K562 (cell line): ENCODE results near the gene RNF44. TPM values are rescaled to one million over a fixed set of nuclear protein-coding genes. Genes with fewer than 3 reads are reported as not detected.

Source experiments
- ATF4 ChIP-seq: fragments of 450-650 bp; formaldehyde crosslinking; IDR thresholded peaks from 2 replicates; pipeline ENCODE4 v1.4.0; 2022; ENCODE audit warnings: mild to moderate bottlenecking, moderate library complexity
- CBFA2T2 ChIP-seq: fragments of 450-650 bp; conservative IDR thresholded peaks from 2 replicates; pipeline ENCODE4 v1.6.1; 2017; ENCODE audit warnings: mild to moderate bottlenecking
- CHAMP1 ChIP-seq: fragments of 450-650 bp; IDR thresholded peaks from 2 replicates; pipeline ENCODE4 v1.6.1; 2016; ENCODE audit warnings: mild to moderate bottlenecking
- ELF1 ChIP-seq: fragments of 200-800 bp; sonication (Bioruptor generic); IDR thresholded peaks from 2 replicates; pipeline ENCODE4 v1.6.1; 2016; ENCODE audit warnings: missing genetic modification characterization, missing compliant biosample characterization
- JUN ChIP-seq, 2 experiments: sonication (generic) in 1 of 2; formaldehyde crosslinking in 1 of 2; IDR thresholded peaks; 2 replicates each; pipeline versions ENCODE4 v1.6.1 to v1.8.0; 2012 to 2022; ENCODE audit warnings: borderline replicate concordance in 2 of 2, mild to moderate bottlenecking in 2 of 2, improper control_type of control experiment in 1 of 2, low read depth in 1 of 2, low read length in 1 of 2, missing genetic modification reagents in 1 of 2
- L3MBTL2 ChIP-seq: fragments of 450-650 bp; IDR thresholded peaks from 2 replicates; pipeline ENCODE4 v1.6.1; 2016; ENCODE audit warnings: mild to moderate bottlenecking, moderate library complexity
- MAZ ChIP-seq, 2 experiments: fragments of 450-650 bp in 1 of 2; sonication (generic) in 1 of 2; formaldehyde crosslinking; IDR thresholded peaks in 1 of 2; conservative IDR thresholded peaks in 1 of 2; 2 replicates each; pipeline versions ENCODE4 v1.4.0 to v1.5.0; 2020; ENCODE audit warnings: mild to moderate bottlenecking in 1 of 2, missing genetic modification reagents in 1 of 2
- RAD51 ChIP-seq: fragments of 450-650 bp; IDR thresholded peaks from 2 replicates; pipeline ENCODE4 v1.7.1; 2016; ENCODE audit warnings: low read depth, mild to moderate bottlenecking, borderline replicate concordance
- RBFOX2 ChIP-seq: fragments of 200-400 bp; formaldehyde crosslinking; IDR thresholded peaks from 2 replicates; pipeline ENCODE4 v1.6.1; 2017; ENCODE audit warnings: low read depth, mild to moderate bottlenecking, low read length, moderate library complexity
- SAFB ChIP-seq: fragments of 200-400 bp; formaldehyde crosslinking; IDR thresholded peaks from 2 replicates; pipeline ENCODE4 v1.6.1; 2017; ENCODE audit warnings: low read depth, low read length, borderline replicate concordance
- TAF1 ChIP-seq: IDR thresholded peaks from 2 replicates; pipeline ENCODE4 v1.6.1; 2011; ENCODE audit warnings: mild to moderate bottlenecking, low read length, moderate library complexity; ENCODE audit not compliant: insufficient read depth, control insufficient read depth, severe bottlenecking; ENCODE audit errors: extremely low read depth
- TCF7 ChIP-seq: sonication (generic); IDR thresholded peaks from 2 replicates; pipeline ENCODE4 v1.6.1; 2016; ENCODE audit warnings: antibody characterized with exemption, borderline replicate concordance
- TEAD1 ChIP-seq, 2 experiments: fragments of 450-650 bp in 1 of 2; sonication (generic) in 1 of 2; formaldehyde crosslinking; IDR thresholded peaks; 2 replicates each; pipeline versions ENCODE4 v1.4.0 to v1.8.0; 2020 to 2022; ENCODE audit warnings: mild to moderate bottlenecking in 2 of 2, missing genetic modification reagents in 1 of 2
- ZNF184 ChIP-seq: sonication (generic); formaldehyde crosslinking; IDR thresholded peaks from 2 replicates; pipeline ENCODE4 v1.5.0; 2020; ENCODE audit warnings: missing genetic modification reagents
- ZNF655 ChIP-seq: fragments of 250-450 bp; sonication (Bioruptor Pico); IDR thresholded peaks from 2 replicates; pipeline ENCODE4 v1.5.0; 2021
- polyA plus RNA-seq, 8 experiments: library from polyadenylated mRNA; depleted of rRNA in 4 of 8; stranded (reverse) in 5 of 8; unstranded in 3 of 8; fragments of >200 nt; fragmentation: Nextera tagmentation in 2 of 8; fragmentation: Illumina TruSeq in 1 of 8; extraction: Ambion mirVana in 2 of 8; extraction: Trizol in 1 of 8; gene quantifications; 2 replicates each; pipeline versions ENCODE4 v1.2.1 to v1.2.3, GENCODE V29; 2011 to 2014; ENCODE audit warnings: inconsistent platforms in 1 of 8, missing spikeins in 1 of 8
- total RNA-seq, 7 experiments: library from RNA; depleted of rRNA in 6 of 7; stranded (reverse); fragments of >200 nt in 6 of 7; fragmentation: Illumina TruSeq in 2 of 7; extraction: Trizol in 2 of 7; gene quantifications; 2 replicates each; pipeline versions ENCODE4 v1.2.1 to v1.2.3, GENCODE V29; 2011 to 2021; ENCODE audit warnings: low replicate concordance in 1 of 7
- TF ChIP-seq, protein P1 (sequence below), 3 experiments: fragments of 200-800 bp in 1 of 3; sonication (Bioruptor generic) in 1 of 3; sonication (generic) in 1 of 3; formaldehyde crosslinking in 1 of 3; IDR thresholded peaks; 2 replicates each; pipeline versions ENCODE4 v1.6.1 to v1.8.0; 2016 to 2022; ENCODE audit warnings: mild to moderate bottlenecking in 2 of 3, missing compliant biosample characterization in 2 of 3, missing genetic modification characterization in 2 of 3, missing genetic modification reagents in 1 of 3
- TF ChIP-seq, protein P2 (sequence below), 2 experiments: IDR thresholded peaks; 2 replicates each; pipeline ENCODE4 v1.6.1; 2011; ENCODE audit warnings: borderline replicate concordance in 1 of 2, control low read depth in 1 of 2, low read depth in 1 of 2, low read length in 1 of 2, mild to moderate bottlenecking in 1 of 2, mixed read lengths in 1 of 2, moderate library complexity in 1 of 2; ENCODE audit not compliant: insufficient read depth in 1 of 2, insufficient read length in 1 of 2, poor library complexity in 1 of 2, severe bottlenecking in 1 of 2; ENCODE audit errors: extremely low read depth in 1 of 2

The RNF44 gene
- total and polyA plus RNA-seq, 9 of the 15 experiments (the other 6 are each of a cell fraction or from before 2014, with no cell fraction given): 1.6 to 82.6 (median 7.4) TPM

GRCh38 chr5:176536902-176537553 lies at the start of gene RNF44 (continued):
- TF ChIP-seq CHAMP1: no peak
- TF ChIP-seq, protein P1, sequence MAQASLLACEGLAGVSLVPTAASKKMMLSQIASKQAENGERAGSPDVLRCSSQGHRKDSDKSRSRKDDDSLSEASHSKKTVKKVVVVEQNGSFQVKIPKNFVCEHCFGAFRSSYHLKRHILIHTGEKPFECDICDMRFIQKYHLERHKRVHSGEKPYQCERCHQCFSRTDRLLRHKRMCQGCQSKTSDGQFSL (CRISPR knock-in tag; IDR thresholded peaks at IDR 0.05): peak; percentile 29
- TF ChIP-seq, protein P1 (tag; IDR thresholded peaks at IDR 0.05): peak in 1 of 2 experiments; percentile 85; a peak in 2 of 4 replicates
- TF ChIP-seq TCF7: peak; percentile 63; the same call in 1 of the 2 replicates
- no peak for TF ChIP-seq ZNF184
- TF ChIP-seq ZNF655 (CRISPR knock-in tag): no peak
- peak; percentile 52 for TF ChIP-seq CBFA2T2
- 0 out of 2 replicates have a peak, but pooled peaks have one; percentile 32 for TF ChIP-seq ATF4
- TF ChIP-seq, protein P2, sequence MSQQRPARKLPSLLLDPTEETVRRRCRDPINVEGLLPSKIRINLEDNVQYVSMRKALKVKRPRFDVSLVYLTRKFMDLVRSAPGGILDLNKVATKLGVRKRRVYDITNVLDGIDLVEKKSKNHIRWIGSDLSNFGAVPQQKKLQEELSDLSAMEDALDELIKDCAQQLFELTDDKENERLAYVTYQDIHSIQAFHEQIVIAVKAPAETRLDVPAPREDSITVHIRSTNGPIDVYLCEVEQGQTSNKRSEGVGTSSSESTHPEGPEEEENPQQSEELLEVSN (IDR thresholded peaks at IDR 0.05; ENCODE audit: borderline replicate concordance in 1 of 2, extremely low read depth in 1 of 2, insufficient read depth in 1 of 2, insufficient read length in 1 of 2, low read depth in 1 of 2, low read length in 1 of 2, poor library complexity in 1 of 2, severe bottlenecking in 1 of 2): peak in 1 of 2 experiments; percentile 53
- peak; percentile 53; the same call in 1 of the 2 replicates for TF ChIP-seq ELF1 (tag)
- peak; percentile 89 for TF ChIP-seq RAD51
- peak; percentile 21; the same call in 1 of the 2 replicates for TF ChIP-seq JUN (IDR thresholded peaks at IDR 0.05; ENCODE audit: borderline replicate concordance, low read depth, low read length)
- TF ChIP-seq JUN (CRISPR knock-in tag; IDR thresholded peaks at IDR 0.05; ENCODE audit: borderline replicate concordance): no peak
- TF ChIP-seq SAFB: peak; percentile 91
- peak; percentile 75 for TF ChIP-seq TAF1
- peak; percentile 85 for TF ChIP-seq RBFOX2
- TF ChIP-seq TEAD1 (CRISPR knock-in tag; IDR thresholded peaks at IDR 0.05): peak; percentile 61 to 94; a peak in 3 of 4 replicates
- peak; percentile 51; the same call in 1 of the 2 replicates for TF ChIP-seq L3MBTL2
- TF ChIP-seq MAZ (CRISPR knock-in tag; conservative IDR thresholded peaks at IDR 0.05 in 1 of 2, IDR thresholded peaks at IDR 0.05 in 1 of 2): peak; percentile 99 to 100
